ENCODE results near the gene SCN4B. TPM values are rescaled to one million over a fixed set of nuclear protein-coding genes. Genes with fewer than 3 reads are reported as not detected.

Gene SCN4B
- total and polyA plus RNA-seq, 5 donors = 2.6 to 9.0 (median 6.8) TPM

Other genes with a start within 250 kb of the SCN4B start
- gene TMPRSS13, start 223.4 kb downstream of the SCN4B start, total RNA-seq = under 1 TPM in 1 of 4 donors, not detected in 3; 0.11 TPM
- gene TMPRSS13, start 223.4 kb downstream of the SCN4B start, polyA plus RNA-seq = 0.07 TPM
- gene IL10RA, start 166.4 kb downstream of the SCN4B start, total RNA-seq = 10 to 100 TPM in 3 of 4 donors, 1 to 10 TPM in 1; 8.3 to 18.5 (median 11.6) TPM
- gene IL10RA, start 166.4 kb downstream of the SCN4B start, polyA plus RNA-seq = 3.1 TPM
- not detected for gene TMPRSS4, start 75.7 kb downstream of the SCN4B start, total RNA-seq
- gene TMPRSS4, start 75.7 kb downstream of the SCN4B start, polyA plus RNA-seq = not detected
- gene SMIM35, start 65.9 kb downstream of the SCN4B start, total RNA-seq = not detected
- not detected for gene SMIM35, start 65.9 kb downstream of the SCN4B start, polyA plus RNA-seq
- gene SCN2B, start 23.8 kb upstream of the SCN4B start, total RNA-seq = 10 to 100 TPM in 1 of 4 donors, 1 to 10 TPM in 3; 2.1 to 11.7 (median 5.5) TPM
- 4.1 TPM for gene SCN2B, start 23.8 kb upstream of the SCN4B start, polyA plus RNA-seq
- gene JAML, start 72.2 kb upstream of the SCN4B start, total RNA-seq = 1 to 10 TPM; 2.3 to 8.0 (median 4.0) TPM
- 2.0 TPM for gene JAML, start 72.2 kb upstream of the SCN4B start, polyA plus RNA-seq
- 1 to 10 TPM; 1.3 to 1.7 (median 1.5) TPM for gene MPZL3, start 99.5 kb upstream of the SCN4B start, total RNA-seq
- 0.77 TPM for gene MPZL3, start 99.5 kb upstream of the SCN4B start, polyA plus RNA-seq
- gene MPZL2, start 111.5 kb upstream of the SCN4B start, total RNA-seq = 10 to 100 TPM in 1 of 4 donors, 1 to 10 TPM in 3; 8.1 to 18.7 (median 9.0) TPM
- gene MPZL2, start 111.5 kb upstream of the SCN4B start, polyA plus RNA-seq = 6.4 TPM
- 1 to 10 TPM in 2 of 4 donors, under 1 TPM in 2; 0.59 to 2.2 (median 1.0) TPM for gene CD3E, start 151.9 kb upstream of the SCN4B start, total RNA-seq
- 0.50 TPM for gene CD3E, start 151.9 kb upstream of the SCN4B start, polyA plus RNA-seq
- gene CD3D, start 189.9 kb upstream of the SCN4B start, total RNA-seq = 1 to 10 TPM in 2 of 4 donors, under 1 TPM in 2; 0.29 to 1.9 (median 0.86) TPM
- 0.27 TPM for gene CD3D, start 189.9 kb upstream of the SCN4B start, polyA plus RNA-seq
- gene CD3G, start 191.5 kb upstream of the SCN4B start, total RNA-seq = 1 to 10 TPM in 1 of 4 donors, under 1 TPM in 3; 0.17 to 1.2 (median 0.49) TPM
- gene CD3G, start 191.5 kb upstream of the SCN4B start, polyA plus RNA-seq = 0.02 TPM
- gene UBE4A, start 206.8 kb upstream of the SCN4B start, total RNA-seq = 10 to 100 TPM; 40.7 to 45.8 (median 43.6) TPM
- 15.9 TPM for gene UBE4A, start 206.8 kb upstream of the SCN4B start, polyA plus RNA-seq
- gene ATP5MG, start 248.8 kb upstream of the SCN4B start, total RNA-seq = 100 to 1,000 TPM; 500 to 709 (median 601) TPM
- 666 TPM for gene ATP5MG, start 248.8 kb upstream of the SCN4B start, polyA plus RNA-seq